Measurements from ENCODE around the gene VEPH1.

The VEPH1 gene

DNA sequence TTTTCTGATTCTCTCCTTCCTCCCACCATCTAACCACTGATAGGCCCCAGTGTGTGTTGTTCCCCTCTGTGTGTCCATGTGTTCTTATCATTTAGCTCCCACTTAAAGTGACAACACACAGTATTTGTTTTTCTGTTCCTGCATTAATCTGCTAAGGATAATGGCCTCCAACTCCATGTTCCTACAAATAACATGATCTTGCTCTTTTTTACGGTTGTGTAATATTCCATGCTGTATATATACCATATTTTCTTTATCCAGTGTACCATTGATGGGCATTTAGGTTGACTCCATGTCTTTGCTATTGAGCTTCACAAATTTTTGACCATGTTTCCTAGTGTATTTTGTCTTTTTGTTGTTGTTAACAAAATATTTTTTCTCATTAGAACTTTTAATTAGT lies 30.6 kb downstream of the VEPH1 start:
- DNase-seq (no peak), ATAC-seq (no peak)
- no peak overlapping the region for H3K4me3 Mint-ChIP-seq
- no peaks in the 10 kb centered on the region for H3K36me3 Mint-ChIP-seq (ENCODE audit: low read depth)
- no peaks in the 10 kb centered on the region for H3K4me1 Mint-ChIP-seq
- no peaks in the 10 kb centered on the region for H3K9me3 Mint-ChIP-seq
- peaks cover 1% of the 10 kb centered on the region for H3K27me3 Mint-ChIP-seq
- H3K27ac Mint-ChIP-seq: no peak overlapping the region

DNA sequence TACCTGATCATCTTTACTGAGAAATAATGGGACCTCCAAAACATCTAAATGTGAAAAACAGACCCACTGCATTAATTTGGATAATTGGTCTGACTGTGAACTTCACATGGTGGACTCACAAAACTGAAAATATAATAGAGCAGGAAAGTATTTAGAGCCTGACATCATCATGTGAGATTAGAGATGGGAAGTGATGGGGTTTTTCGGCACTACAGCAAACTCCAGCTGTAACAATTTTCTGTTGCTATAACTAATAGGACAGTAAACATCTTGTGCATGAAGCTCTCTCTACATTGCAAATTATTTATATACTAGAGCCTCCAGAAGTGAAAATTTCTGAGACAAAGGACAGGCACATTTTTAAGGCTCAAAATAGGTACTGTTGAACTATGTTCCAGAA lies 32.2 kb downstream of the VEPH1 start:
- Mint-ChIP-seq H3K9me3 (no peaks in the 10 kb centered on the region), H3K27me3 (peaks cover 2% of the 10 kb centered on the region), H3K4me1 (no peaks in the 10 kb centered on the region), H3K36me3 (ENCODE audit: low read depth) (no peaks in the 10 kb centered on the region), H3K27ac (no peak overlapping the region), H3K4me3 (no peak overlapping the region)
- no peak for ATAC-seq
- DNase-seq: no peak

DNA sequence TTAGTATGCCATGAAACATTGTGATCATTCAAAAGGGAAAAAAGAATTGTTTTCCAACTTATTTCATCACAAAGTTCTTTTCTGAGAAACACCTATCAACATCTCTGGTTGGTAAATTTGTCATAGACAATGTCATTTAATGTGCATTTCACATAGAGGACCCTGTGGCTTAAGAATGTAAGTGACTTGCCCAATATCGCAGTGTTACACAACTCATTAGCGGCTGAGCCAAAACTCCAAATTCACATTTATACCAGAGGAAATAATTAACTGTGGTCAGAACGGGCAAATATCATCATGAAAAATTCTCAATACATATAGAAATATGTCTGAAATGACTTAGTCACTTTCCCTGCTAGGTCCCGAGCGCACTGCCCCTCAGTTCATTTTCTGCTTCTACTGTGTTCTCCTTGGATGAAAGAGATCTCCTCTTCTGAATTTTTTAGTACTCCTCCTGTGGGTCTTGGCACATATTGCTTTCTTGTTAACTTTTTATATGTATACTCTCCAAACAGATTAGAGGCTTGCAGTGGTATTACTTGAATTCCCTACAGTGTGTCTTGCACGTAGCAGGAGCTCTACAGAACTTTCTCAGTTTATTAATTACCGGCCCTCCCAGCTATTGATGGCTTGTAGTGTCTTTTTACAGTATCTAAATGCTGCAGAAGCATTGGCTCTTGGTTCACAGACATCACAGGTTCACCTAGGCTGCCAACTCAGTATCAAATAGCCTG lies 33.5 kb downstream of the VEPH1 start:
- H3K4me1 Mint-ChIP-seq: no peaks in the 10 kb centered on the region
- no peak for DNase-seq
- no peak overlapping the region for H3K4me3 Mint-ChIP-seq
- peaks cover 2% of the 10 kb centered on the region for H3K27me3 Mint-ChIP-seq
- H3K9me3 Mint-ChIP-seq: no peaks in the 10 kb centered on the region
- no peaks in the 10 kb centered on the region for H3K36me3 Mint-ChIP-seq (ENCODE audit: low read depth)
- H3K27ac Mint-ChIP-seq: no peak overlapping the region
- no peak for ATAC-seq

DNA sequence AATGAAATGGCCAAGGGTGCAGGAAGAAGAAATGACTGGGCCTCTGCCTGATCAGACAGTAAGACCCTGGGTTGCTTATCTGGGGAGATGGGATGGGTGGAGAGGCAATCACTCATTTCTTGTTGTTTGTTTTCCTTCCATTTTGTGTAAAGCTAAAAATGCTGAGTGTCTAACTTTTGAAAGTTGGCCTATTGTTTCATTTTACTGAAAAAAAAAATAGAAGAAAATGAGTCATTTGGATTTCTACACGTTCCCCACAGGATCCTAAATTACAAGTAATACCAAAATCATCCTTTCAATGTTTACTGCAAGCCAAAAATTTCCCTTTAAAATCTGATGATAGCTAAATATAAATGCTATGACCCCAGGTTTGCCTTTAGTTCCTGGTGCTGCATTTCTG lies 36.0 kb downstream of the VEPH1 start:
- no peaks in the 10 kb centered on the region for H3K36me3 Mint-ChIP-seq (ENCODE audit: low read depth)
- ATAC-seq (no peak), DNase-seq (no peak)
- H3K4me3 Mint-ChIP-seq: no peak overlapping the region
- H3K4me1 Mint-ChIP-seq: no peaks in the 10 kb centered on the region
- peaks cover 2% of the 10 kb centered on the region for H3K27me3 Mint-ChIP-seq
- no peaks in the 10 kb centered on the region for H3K9me3 Mint-ChIP-seq
- H3K27ac Mint-ChIP-seq: no peak overlapping the region

DNA sequence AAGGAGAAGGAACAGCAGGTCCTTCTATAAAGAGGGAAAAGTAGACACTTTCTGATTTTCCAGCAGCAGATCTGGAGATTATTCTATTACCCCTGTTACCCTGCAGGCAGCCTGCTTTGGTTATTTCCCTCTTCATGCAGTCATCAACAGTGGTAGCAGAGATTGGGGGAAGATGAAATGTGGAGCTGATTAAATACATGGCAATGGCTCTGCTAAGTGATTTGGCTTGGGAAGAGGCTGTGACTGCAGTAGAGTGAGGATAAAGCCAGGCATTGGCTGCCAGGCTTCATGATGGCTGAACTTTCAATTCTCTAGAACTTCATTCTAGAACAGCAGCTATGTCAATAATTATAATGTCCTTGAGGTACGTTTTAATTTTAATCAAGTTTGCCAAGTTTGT lies 37.5 kb downstream of the VEPH1 start:
- ATAC-seq: no peak
- H3K9me3 Mint-ChIP-seq: no peaks in the 10 kb centered on the region
- H3K27ac Mint-ChIP-seq: no peak overlapping the region
- H3K4me1 Mint-ChIP-seq: no peaks in the 10 kb centered on the region
- DNase-seq: no peak
- H3K36me3 Mint-ChIP-seq (ENCODE audit: low read depth): no peaks in the 10 kb centered on the region
- H3K27me3 Mint-ChIP-seq: peaks cover 6% of the 10 kb centered on the region
- H3K4me3 Mint-ChIP-seq: no peak overlapping the region

DNA sequence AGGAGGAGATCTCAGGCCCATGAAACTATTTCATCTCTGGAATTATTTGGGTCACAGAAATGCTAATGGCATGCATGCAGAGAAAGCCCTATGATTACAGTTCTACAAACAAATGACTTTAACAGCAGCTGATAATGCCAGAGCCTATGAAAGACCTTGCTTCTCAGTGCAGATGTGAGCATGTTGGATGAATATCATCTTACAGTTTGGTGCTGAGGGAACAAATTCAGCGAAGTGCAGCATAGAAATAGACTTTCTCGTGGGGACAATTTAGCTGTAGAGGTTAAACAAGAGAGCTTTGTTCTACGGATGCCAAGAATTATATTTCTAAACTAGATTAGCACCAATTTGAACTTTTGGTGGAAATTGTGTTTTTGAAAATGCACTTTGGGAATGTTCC lies 38.9 kb downstream of the VEPH1 start:
- DNase-seq (no peak), ATAC-seq (no peak)
- Mint-ChIP-seq H3K36me3 (ENCODE audit: low read depth) (no peaks in the 10 kb centered on the region), H3K4me1 (no peaks in the 10 kb centered on the region), H3K9me3 (no peaks in the 10 kb centered on the region), H3K27me3 (peaks cover 6% of the 10 kb centered on the region), H3K27ac (no peak overlapping the region), H3K4me3 (no peak overlapping the region)

DNA sequence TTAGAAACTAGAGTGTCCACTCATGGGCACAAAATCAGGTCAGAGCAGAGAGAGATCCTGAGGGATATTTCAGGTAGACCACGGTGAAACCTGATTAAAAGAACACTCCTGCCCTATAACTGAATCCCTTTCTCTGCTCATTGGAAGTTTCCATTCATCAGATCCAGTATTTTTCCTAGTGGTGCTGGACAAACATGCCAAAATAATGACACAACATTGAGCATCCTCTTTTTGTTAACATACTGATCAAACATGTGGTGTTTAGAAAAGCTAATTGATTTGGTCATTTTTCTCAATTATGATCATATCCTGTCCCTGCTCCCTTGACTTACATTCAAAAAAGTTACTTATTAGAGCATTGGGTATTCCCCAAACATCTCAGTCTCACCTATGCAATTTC lies 39.4 kb downstream of the VEPH1 start:
- H3K27ac Mint-ChIP-seq: no peak overlapping the region
- DNase-seq (no peak), ATAC-seq (no peak)
- no peaks in the 10 kb centered on the region for H3K4me1 Mint-ChIP-seq
- no peak overlapping the region for H3K4me3 Mint-ChIP-seq
- H3K9me3 Mint-ChIP-seq: no peaks in the 10 kb centered on the region
- peaks cover 6% of the 10 kb centered on the region for H3K27me3 Mint-ChIP-seq
- H3K36me3 Mint-ChIP-seq (ENCODE audit: low read depth): no peaks in the 10 kb centered on the region

DNA sequence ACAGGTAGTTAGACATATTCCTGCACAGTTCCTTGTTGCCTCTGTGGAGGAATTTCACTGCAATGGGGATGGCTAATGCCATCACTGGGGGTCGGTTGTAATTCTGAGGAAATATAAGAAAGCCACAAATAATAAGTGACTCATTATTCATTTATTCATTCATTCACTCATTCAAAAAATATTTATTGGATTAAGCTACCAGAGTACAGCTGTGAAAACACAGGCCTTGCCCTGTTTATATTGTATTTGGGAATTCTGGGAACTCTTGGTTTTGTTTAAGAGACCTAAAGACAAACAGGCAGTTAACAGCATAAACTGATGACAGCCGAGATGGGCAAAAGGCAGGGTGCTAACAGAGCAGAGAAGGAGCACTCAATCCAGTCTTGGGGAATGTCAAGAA lies 43.0 kb downstream of the VEPH1 start:
- no peak for DNase-seq
- ATAC-seq: no peak
- H3K36me3 Mint-ChIP-seq (ENCODE audit: low read depth): no peaks in the 10 kb centered on the region
- H3K27ac Mint-ChIP-seq: no peak overlapping the region
- no peaks in the 10 kb centered on the region for H3K4me1 Mint-ChIP-seq
- H3K9me3 Mint-ChIP-seq: no peaks in the 10 kb centered on the region
- H3K4me3 Mint-ChIP-seq: no peak overlapping the region
- peaks cover 4% of the 10 kb centered on the region for H3K27me3 Mint-ChIP-seq

DNA sequence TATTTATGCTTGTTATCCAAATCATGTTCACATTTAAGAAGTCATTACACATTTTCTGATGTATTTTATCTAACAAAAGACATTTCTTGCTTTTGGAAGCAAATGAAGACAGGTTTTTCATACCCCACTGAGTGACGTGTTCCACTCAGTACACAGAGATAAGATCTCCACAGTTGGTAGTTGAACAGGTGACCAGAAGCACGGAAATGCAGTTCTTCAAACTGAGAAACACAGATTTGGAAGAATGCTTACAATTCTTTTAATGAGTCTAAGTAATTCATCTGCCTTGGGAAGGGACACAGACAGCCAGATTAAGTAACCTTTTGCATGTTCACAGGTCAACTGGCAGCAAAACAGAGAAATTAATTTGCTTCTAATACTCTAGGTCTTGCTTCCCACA lies 43.5 kb downstream of the VEPH1 start:
- DNase-seq (no peak), ATAC-seq (no peak)
- H3K4me1 Mint-ChIP-seq: no peaks in the 10 kb centered on the region
- no peaks in the 10 kb centered on the region for H3K36me3 Mint-ChIP-seq (ENCODE audit: low read depth)
- no peak overlapping the region for H3K27ac Mint-ChIP-seq
- no peak overlapping the region for H3K4me3 Mint-ChIP-seq
- no peaks in the 10 kb centered on the region for H3K9me3 Mint-ChIP-seq
- H3K27me3 Mint-ChIP-seq: peaks cover 4% of the 10 kb centered on the region

DNA sequence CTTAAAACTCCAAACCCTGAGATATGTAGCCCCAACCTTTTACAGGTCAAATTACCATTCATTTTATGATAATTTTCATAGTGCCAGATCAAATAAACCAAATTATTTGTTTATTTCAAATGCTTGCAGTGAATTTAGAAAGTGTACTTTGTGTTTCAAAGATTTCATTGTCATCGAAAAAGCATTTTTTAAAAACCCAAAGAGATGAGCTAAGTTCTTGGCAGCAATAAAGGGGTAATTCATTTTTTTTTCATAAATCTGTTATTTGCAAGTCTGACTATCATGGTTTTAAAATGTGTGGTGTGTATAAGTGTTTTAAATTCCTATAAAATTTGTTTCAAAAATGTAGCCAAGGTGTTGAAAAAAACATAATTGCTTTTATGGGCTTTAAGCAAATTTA lies 49.4 kb downstream of the VEPH1 start:
- DNase-seq (no peak), ATAC-seq (no peak)
- H3K27ac Mint-ChIP-seq: no peak overlapping the region
- no peaks in the 10 kb centered on the region for H3K4me1 Mint-ChIP-seq
- H3K36me3 Mint-ChIP-seq (ENCODE audit: low read depth): no peaks in the 10 kb centered on the region
- H3K9me3 Mint-ChIP-seq: no peaks in the 10 kb centered on the region
- H3K4me3 Mint-ChIP-seq: no peak overlapping the region
- no peaks in the 10 kb centered on the region for H3K27me3 Mint-ChIP-seq

DNA sequence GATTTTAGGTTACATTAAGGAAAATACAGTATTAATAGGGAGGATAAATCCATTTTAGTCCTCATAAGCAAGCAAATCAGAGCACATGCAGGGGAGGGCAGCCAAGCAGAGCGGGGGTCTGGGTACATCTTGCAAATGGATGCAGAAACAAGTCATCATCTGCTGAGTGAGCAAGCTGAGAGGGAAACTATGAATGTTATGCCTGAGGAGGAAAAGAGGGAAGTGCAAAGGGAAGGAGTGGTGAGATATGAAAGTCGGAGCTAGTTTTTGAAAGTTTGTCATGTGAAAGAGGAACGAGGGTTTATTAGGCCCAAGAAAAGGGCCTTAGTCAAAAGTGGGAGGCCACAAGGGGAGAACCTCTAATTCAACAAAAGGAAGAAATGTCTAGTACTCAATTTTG lies 51.1 kb downstream of the VEPH1 start:
- DNase-seq (no peak), ATAC-seq (no peak)
- Mint-ChIP-seq H3K4me3 (no peak overlapping the region), H3K4me1 (no peaks in the 10 kb centered on the region), H3K9me3 (no peaks in the 10 kb centered on the region), H3K27me3 (no peaks in the 10 kb centered on the region), H3K36me3 (ENCODE audit: low read depth) (no peaks in the 10 kb centered on the region), H3K27ac (no peak overlapping the region)

DNA sequence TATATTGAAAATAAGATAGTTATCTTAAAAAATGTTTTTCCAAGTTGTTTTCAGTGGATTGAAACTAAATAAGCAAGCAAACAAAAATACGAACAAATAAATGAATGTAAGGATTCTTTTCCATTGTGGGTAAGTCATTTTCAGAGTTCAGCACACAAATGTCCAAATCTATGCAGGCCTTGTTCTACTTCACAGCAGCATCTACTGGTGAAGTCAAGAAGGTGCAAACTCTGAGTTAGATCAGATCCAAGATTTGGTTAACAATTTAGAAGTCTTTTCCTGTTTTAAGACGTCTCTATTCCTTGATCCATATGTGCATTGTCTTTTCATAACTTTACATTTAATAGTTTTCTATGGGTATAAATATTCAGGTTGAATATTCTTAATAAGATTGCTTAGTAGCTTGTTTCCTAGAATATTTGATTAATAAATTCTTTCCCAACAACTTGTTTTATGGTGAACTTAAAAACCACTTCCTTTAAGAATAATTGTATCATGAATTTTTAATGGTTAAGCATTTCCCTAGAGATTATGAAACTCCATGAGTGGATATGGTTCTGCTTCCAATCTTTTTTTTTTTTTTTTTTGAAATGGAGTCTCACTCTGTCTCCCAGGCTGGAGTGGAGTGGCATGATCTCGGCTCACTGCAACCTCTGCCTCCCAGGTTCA lies 56.1 kb downstream of the VEPH1 start:
- ATAC-seq: no peak
- H3K9me3 Mint-ChIP-seq: no peaks in the 10 kb centered on the region
- no peaks in the 10 kb centered on the region for H3K27me3 Mint-ChIP-seq

DNA sequence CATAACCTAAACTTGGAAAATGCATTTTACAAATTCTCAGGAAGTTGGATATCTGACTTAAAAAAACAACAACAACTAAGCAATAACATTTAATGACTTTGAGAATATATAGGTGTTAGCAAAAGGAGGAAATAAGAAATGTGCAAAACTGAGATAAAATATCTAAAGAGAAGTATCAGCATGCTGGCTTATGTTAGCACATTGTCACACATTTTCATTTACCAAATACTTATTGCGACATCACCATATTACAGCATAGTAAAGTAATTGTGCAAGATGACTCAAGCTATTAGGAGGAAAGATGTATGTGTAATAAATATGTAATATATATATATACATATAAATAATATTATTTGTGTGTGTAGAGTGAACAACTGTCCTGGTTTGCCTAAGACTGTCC lies 57.4 kb downstream of the VEPH1 start:
- DNase-seq (no peak), ATAC-seq (no peak)
- Mint-ChIP-seq H3K27me3 (no peaks in the 10 kb centered on the region), H3K9me3 (no peaks in the 10 kb centered on the region), H3K36me3 (ENCODE audit: low read depth) (no peaks in the 10 kb centered on the region), H3K4me1 (no peaks in the 10 kb centered on the region), H3K4me3 (no peak overlapping the region), H3K27ac (no peak overlapping the region)

More for the DNA sequence above, 56.1 kb downstream of the VEPH1 start:
- Mint-ChIP-seq H3K27ac (no peak overlapping the region), H3K4me1 (no peaks in the 10 kb centered on the region), H3K36me3 (ENCODE audit: low read depth) (no peaks in the 10 kb centered on the region), H3K4me3 (no peak overlapping the region)
- no peak for DNase-seq

DNA sequence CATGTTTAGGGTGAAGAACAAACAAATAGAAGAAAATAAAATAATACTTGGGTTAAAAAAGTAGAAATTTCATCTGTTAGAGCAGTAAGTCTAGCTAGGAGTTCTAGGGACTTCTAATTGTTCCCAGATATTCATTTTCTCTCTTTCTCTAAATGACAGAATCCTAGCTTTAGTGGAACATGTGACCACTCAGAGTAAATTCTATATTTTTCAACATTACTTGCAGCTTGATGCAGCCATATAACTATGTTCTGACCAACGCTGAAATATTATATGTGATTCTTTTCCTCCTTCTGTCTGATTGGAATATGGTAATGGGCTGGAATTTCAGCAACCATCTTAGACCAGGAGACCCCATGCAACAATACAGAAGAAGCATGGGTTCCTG lies 58.4 kb downstream of the VEPH1 start:
- DNase-seq: no peak
- Mint-ChIP-seq H3K27me3 (no peaks in the 10 kb centered on the region), H3K36me3 (ENCODE audit: low read depth) (no peaks in the 10 kb centered on the region), H3K4me3 (no peak overlapping the region), H3K4me1 (no peaks in the 10 kb centered on the region), H3K27ac (no peak overlapping the region), H3K9me3 (no peaks in the 10 kb centered on the region)
- ATAC-seq: no peak

DNA sequence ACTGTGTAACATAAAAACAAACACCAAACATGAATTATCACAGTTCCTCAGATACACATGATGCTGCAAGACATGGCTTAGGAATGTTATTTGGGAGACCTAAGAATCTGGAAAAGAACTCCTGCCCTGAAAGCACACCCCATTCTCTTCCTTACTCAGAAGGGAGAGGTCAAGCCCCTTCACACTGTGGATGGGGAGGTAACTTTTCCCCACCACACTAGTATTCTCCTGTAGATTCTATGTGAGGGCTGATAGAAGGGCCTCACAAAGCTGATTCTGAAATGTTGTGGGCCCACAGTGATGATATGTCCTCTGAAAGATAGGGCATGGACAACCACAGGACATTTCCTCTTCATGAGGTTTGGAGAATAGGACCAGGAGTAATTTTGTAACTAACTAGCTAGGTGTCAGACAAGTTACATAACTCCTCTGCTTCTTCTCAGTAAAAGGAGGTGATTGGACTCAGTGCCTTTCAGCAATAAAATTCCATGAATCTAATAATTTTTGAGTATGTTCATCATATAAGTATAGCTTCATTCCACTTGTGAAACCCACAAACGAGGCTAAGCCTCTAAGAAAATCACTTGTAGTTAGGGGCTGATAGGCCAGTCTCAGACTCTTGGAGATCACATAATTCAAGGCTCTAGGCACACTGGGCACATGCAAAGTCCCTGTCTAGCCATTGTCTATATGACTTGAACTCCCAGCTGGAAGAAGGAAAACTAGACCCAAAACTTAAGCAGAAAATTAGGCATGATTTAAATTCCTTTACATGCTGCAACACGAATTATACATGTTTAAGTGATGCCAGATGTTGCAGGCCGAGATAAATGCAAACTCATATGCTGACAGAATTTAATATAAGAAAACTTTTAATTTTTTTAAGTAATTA lies 59.1 kb downstream of the VEPH1 start:
- no peak overlapping the region for H3K4me3 Mint-ChIP-seq
- no peaks in the 10 kb centered on the region for H3K9me3 Mint-ChIP-seq
- DNase-seq (no peak), ATAC-seq (no peak)
- H3K27ac Mint-ChIP-seq: no peak overlapping the region
- H3K36me3 Mint-ChIP-seq (ENCODE audit: low read depth): no peaks in the 10 kb centered on the region
- H3K4me1 Mint-ChIP-seq: no peaks in the 10 kb centered on the region
- peaks cover 6% of the 10 kb centered on the region for H3K27me3 Mint-ChIP-seq

Data from activated naive CD8-positive, alpha-beta T cell treated with anti-CD3 and anti-CD28 coated beads, Interleukin-2, amount 50 U/mL, for 24 hours (primary cell).